ENCODE results near the gene LPP. TPM values are rescaled to one million over a fixed set of nuclear protein-coding genes. Genes with fewer than 3 reads are reported as not detected.

Gene LPP
- total RNA-seq, 1 donor, result 77.4 TPM

- Histone ChIP-seq H3K36me3 (ENCODE audit: insufficient read depth, low read length) (peaks cover 8% of the 10 kb centered on the region), H3K4me3 (ENCODE audit: insufficient read depth, low read length) (no peak overlapping the region), H3K4me1 (ENCODE audit: insufficient read depth, low read length) (peaks cover 8% of the 10 kb centered on the region), H3K4me2 (ENCODE audit: insufficient read depth, low read length) (no peak overlapping the region), H4K20me1 (ENCODE audit: insufficient read depth, low read length) (no peaks in the 10 kb centered on the region), H3K27ac (ENCODE audit: low read depth, low read length) (no peak overlapping the region), H3K9me3 (ENCODE audit: low read depth, low read length) (no peaks in the 10 kb centered on the region), H3K27me3 (ENCODE audit: insufficient read depth, low read length) (no peaks in the 10 kb centered on the region), H3K79me2 (ENCODE audit: insufficient read depth, low read length) (peaks cover 70% of the 10 kb centered on the region), H2AFZ (ENCODE audit: low read length) (no peak overlapping the region)
- no peak for DNase-seq (ENCODE audit: insufficient read length, low spot score, missing footprints)
- no peak for TF ChIP-seq CTCF (IDR thresholded peaks at IDR 0.05; ENCODE audit: extremely low read depth, low read depth, low read length)
These were observed 100.0 kb downstream of the LPP start for GRCh38 chr3:188253800-188254452.

DNA sequence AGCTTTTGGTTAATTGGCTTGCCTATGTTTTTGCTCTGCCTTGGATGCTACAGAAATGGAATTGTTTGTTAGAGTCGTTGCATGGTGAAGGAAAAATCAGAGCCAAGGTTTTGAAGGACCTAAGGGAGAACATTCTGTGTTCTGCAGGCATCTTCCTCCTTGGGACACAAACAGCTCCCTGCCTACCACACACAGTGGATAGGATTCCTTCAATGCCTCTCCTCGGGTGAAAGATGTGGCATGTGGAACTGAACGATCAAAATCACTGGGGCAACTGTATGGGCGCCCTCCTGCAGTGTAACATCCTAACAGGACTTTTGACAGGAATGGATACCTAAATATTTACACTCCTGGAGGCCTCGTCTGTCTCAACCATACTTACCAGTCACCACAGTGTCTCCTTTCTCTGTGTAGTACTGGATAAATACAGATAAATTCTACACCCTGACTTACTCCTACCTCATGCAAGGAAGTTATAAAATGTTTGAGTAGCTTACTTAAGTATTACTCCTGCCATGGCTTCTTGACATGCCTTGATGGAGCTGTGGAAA, 100.6 kb downstream of the LPP start:
- Histone ChIP-seq H3K4me2 (ENCODE audit: insufficient read depth, low read length) (no peak overlapping the region), H3K27ac (ENCODE audit: low read depth, low read length) (no peak overlapping the region), H3K79me2 (ENCODE audit: insufficient read depth, low read length) (peaks cover 73% of the 10 kb centered on the region), H3K4me3 (ENCODE audit: insufficient read depth, low read length) (no peak overlapping the region), H3K27me3 (ENCODE audit: insufficient read depth, low read length) (no peaks in the 10 kb centered on the region), H4K20me1 (ENCODE audit: insufficient read depth, low read length) (no peaks in the 10 kb centered on the region), H3K36me3 (ENCODE audit: insufficient read depth, low read length) (peaks cover 8% of the 10 kb centered on the region), H3K9me3 (ENCODE audit: low read depth, low read length) (no peaks in the 10 kb centered on the region), H3K4me1 (ENCODE audit: insufficient read depth, low read length) (peaks cover 10% of the 10 kb centered on the region), H2AFZ (ENCODE audit: low read length) (no peak overlapping the region)
- no peak for DNase-seq (ENCODE audit: insufficient read length, low spot score, missing footprints)
- no peak for TF ChIP-seq CTCF (IDR thresholded peaks at IDR 0.05; ENCODE audit: extremely low read depth, low read depth, low read length)

GRCh38 chr3:188255190-188255589, 101.2 kb downstream of the LPP start:
- H3K4me1 ChIP-seq (ENCODE audit: insufficient read depth, low read length), result peaks cover 13% of the 10 kb centered on the region
- H3K27ac ChIP-seq (ENCODE audit: low read depth, low read length), result no peak overlapping the region
- no peak overlapping the region for H3K4me3 ChIP-seq (ENCODE audit: insufficient read depth, low read length)
- H3K4me2 ChIP-seq (ENCODE audit: insufficient read depth, low read length), result no peak overlapping the region
- no peak overlapping the region for H2AFZ ChIP-seq (ENCODE audit: low read length)
- H4K20me1 ChIP-seq (ENCODE audit: insufficient read depth, low read length), result no peaks in the 10 kb centered on the region
- peaks cover 8% of the 10 kb centered on the region for H3K36me3 ChIP-seq (ENCODE audit: insufficient read depth, low read length)
- no peaks in the 10 kb centered on the region for H3K9me3 ChIP-seq (ENCODE audit: low read depth, low read length)
- TF ChIP-seq CTCF (IDR thresholded peaks at IDR 0.05; ENCODE audit: extremely low read depth, low read depth, low read length), result no peak
- peaks cover 72% of the 10 kb centered on the region for H3K79me2 ChIP-seq (ENCODE audit: insufficient read depth, low read length)
- H3K27me3 ChIP-seq (ENCODE audit: insufficient read depth, low read length), result no peaks in the 10 kb centered on the region
- no peak for DNase-seq (ENCODE audit: insufficient read length, low spot score, missing footprints)

DNA sequence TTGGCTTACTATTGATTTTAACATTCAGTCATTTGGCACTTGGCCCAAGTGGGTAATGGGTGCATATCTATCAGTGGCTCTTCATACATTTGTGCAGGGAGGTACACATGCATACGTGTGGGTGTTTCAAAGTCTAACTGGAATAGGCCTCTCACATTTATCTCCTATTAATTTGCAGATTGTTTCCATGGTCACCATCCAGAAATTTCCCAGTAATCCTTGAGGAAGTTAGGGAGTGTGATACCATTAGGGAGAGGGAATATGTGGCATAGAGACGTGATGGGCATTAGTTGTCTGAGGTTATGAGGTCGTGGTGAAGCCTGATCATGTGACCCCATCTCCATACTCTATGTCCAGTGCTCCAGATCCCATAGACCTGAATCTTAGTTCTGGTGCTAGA, 102.8 kb downstream of the LPP start:
- Histone ChIP-seq H3K36me3 (ENCODE audit: insufficient read depth, low read length) (peaks cover 8% of the 10 kb centered on the region), H3K9me3 (ENCODE audit: low read depth, low read length) (no peaks in the 10 kb centered on the region), H3K79me2 (ENCODE audit: insufficient read depth, low read length) (peaks cover 78% of the 10 kb centered on the region), H3K27ac (ENCODE audit: low read depth, low read length) (no peak overlapping the region), H3K4me1 (ENCODE audit: insufficient read depth, low read length) (peaks cover 26% of the 10 kb centered on the region), H3K27me3 (ENCODE audit: insufficient read depth, low read length) (no peaks in the 10 kb centered on the region), H4K20me1 (ENCODE audit: insufficient read depth, low read length) (no peaks in the 10 kb centered on the region), H3K4me3 (ENCODE audit: insufficient read depth, low read length) (no peak overlapping the region), H2AFZ (ENCODE audit: low read length) (no peak overlapping the region), H3K4me2 (ENCODE audit: insufficient read depth, low read length) (no peak overlapping the region)
- no peak for DNase-seq (ENCODE audit: insufficient read length, low spot score, missing footprints)
- no peak for TF ChIP-seq CTCF (IDR thresholded peaks at IDR 0.05; ENCODE audit: extremely low read depth, low read depth, low read length)
